MM.1S (cell line): Measurements from ENCODE around the gene OTOL1.

Experiments used
- CTCF ChIP-seq: fragments of 300-600 bp; sonication (generic); IDR thresholded peaks from 2 replicates; pipeline ENCODE4 v1.5.1; 2016; ENCODE audit warnings: antibody characterized with exemption, low read length, mixed read lengths
- EZH2 ChIP-seq: fragments of 300-600 bp; sonication (generic); optimal IDR thresholded peaks from 2 replicates; pipeline ENCODE3; 2017; ENCODE audit warnings: low read depth, mild to moderate bottlenecking, antibody characterized with exemption, low read length, mixed read lengths

GRCh38 chr3:161552984-161553560 is 56.5 kb downstream of the OTOL1 start:
- TF ChIP-seq CTCF (no peak), EZH2 (no peak)
